Omental fat pad (tissue), 4 donors: ENCODE data around the gene LATS1. TPM values are rescaled to one million over a fixed set of nuclear protein-coding genes. Genes with fewer than 3 reads are reported as not detected.

Source experiments
- ATAC-seq: fragments of 150-250 bp; one replicate; pipeline ENCODE4 v1.9.1; 2016; ENCODE audit warnings: mild to moderate bottlenecking, moderate library complexity; ENCODE audit not compliant: low FRiP score
- DNase-seq: peaks from one replicate; pipeline ENCODE4 v3.0.0-alpha.2; 2019; ENCODE audit warnings: low spot score
- total RNA-seq, 4 donors: library from RNA; depleted of rRNA; stranded (reverse); fragments of >200 nt; gene quantifications; one replicate each; pipeline ENCODE4 v1.1.0, GENCODE V29; 2016
- TF ChIP-seq, protein P1 (sequence below), 3 donors: fragments of 450-650 bp; IDR thresholded peaks; one replicate each; pipeline ENCODE4 v1.5.1; 2016 to 2017; ENCODE audit warnings: antibody characterized with exemption in 3 of 3, mild to moderate bottlenecking in 3 of 3, moderate library complexity in 2 of 3

Gene LATS1
- total RNA-seq, 4 donors from 2014 or later = 18.8 to 39.2 (median 26.3) TPM

DNA sequence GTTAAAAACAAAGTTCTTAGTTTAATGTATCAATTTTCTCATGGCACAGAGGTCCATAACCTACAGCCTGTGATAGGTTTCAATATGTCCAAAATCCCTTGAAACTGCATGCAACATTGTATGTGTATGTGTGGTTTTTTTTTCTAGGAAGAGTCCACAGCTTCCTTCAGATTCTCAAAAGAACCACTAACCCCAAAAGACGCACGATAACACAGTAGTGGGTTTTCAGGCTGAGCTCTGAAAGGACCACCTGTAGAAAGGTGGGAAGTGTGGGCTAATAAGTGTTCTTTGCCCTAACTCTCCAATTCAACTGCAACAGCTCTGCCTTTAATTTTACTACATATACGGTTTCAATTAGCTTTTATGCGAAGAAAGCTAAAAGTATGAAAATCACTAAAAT is 57.9 kb downstream of the LATS1 start:
- ATAC-seq (no peak), DNase-seq (no peak)
- TF ChIP-seq, protein P1, sequence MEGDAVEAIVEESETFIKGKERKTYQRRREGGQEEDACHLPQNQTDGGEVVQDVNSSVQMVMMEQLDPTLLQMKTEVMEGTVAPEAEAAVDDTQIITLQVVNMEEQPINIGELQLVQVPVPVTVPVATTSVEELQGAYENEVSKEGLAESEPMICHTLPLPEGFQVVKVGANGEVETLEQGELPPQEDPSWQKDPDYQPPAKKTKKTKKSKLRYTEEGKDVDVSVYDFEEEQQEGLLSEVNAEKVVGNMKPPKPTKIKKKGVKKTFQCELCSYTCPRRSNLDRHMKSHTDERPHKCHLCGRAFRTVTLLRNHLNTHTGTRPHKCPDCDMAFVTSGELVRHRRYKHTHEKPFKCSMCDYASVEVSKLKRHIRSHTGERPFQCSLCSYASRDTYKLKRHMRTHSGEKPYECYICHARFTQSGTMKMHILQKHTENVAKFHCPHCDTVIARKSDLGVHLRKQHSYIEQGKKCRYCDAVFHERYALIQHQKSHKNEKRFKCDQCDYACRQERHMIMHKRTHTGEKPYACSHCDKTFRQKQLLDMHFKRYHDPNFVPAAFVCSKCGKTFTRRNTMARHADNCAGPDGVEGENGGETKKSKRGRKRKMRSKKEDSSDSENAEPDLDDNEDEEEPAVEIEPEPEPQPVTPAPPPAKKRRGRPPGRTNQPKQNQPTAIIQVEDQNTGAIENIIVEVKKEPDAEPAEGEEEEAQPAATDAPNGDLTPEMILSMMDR (IDR thresholded peaks at IDR 0.05) = no peak

DNA sequence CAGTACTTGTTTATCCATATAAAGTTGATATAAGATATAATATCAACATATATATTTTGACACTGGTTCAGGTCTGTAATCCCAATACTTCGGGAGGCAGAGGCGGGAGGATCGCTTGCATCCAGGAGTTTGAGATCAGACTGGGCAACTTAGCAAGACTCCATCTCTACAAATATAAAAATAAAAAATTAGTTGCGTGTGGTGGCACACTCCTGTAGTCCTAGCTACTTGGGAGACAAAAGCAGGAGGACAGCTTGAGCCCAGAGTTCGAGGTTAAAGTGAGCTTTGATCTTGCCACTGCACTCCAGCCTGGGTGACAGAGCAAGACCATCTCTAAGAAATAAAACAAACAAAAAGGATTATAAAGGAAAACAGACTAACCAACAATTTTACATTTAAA is 60.5 kb downstream of the LATS1 start:
- TF ChIP-seq, protein P1 (IDR thresholded peaks at IDR 0.05) = no peak
- ATAC-seq (no peak), DNase-seq (no peak)

DNA sequence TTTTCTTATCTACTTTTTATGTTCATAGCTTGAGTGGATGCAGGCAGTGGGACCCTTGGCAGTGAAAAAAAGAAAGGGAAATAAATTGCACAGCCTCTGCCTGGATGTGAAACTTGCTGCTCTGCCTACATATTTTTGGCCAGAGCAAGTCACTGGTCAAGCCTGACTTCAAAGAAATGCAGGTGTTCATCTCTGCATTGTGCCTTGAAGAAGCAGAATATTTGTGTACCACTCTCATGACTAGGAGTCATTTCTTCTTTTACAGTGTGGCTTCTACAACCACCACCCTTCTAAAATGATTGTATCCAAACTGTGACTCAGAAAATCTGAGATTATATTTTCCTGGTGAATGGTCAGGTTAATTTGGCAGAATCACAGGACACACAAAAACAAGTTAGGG is 66.8 kb downstream of the LATS1 start:
- TF ChIP-seq, protein P1 (IDR thresholded peaks at IDR 0.05) = no peak
- ATAC-seq = no peak

DNA sequence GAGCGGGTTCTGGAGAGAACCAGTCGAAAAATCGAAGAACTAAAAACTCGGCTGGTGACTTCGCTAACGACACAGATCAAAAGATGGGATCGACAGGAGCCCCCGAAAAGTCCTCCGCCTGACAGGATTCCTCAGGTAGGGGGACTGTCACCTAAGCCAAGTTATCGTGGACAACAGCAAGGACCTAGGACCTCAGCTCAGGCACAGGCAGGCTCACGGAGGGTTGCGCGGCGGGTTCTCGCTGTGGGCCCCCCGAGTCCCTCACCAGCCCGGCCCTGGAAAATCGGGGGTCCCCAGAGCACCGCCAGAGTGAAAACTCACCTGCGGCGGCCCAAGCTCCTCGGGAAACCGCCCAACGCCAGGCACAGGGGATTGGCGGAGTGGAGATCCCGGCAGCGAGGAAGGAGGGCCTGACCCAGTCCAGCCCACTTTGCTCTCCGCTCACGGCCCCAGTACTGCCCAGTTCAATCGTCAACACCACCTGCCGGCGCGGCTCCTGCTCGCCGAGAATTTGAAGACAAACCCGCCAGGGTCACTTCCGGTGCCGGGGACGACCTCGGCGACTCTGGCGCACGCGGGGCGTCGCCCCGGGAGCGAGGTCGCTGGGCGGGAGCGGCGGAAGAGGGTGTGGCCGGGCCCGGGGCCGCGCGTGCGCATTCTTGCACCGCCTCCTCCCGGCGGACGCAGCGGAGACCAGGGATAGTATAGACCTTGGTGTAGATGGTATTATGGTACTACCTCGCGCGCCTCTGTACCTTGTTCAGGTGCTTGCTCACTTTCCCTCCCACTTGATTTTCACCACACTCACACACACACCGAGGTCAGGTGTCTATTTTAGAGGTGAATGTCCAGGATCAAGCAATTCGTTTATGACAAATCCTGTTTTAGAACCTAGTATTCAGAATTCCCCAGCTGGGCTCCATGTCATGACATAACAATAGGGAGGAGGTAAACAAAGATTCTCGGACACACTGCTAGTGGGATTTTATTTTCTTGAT is 69.5 kb downstream of the LATS1 start, which contains the start of gene KATNA1:
Gene KATNA1 (minus strand): TSS at position 567 of the 998 bp plus-strand sequence. CDS start 10,167 bp downstream, outside the sequence.
- TF ChIP-seq, protein P1 (IDR thresholded peaks at IDR 0.05) = no peak
- ATAC-seq = peak; percentile 98
- peak; percentile 49 for DNase-seq

More for the DNA sequence above, 66.8 kb downstream of the LATS1 start:
- DNase-seq = no peak

DNA sequence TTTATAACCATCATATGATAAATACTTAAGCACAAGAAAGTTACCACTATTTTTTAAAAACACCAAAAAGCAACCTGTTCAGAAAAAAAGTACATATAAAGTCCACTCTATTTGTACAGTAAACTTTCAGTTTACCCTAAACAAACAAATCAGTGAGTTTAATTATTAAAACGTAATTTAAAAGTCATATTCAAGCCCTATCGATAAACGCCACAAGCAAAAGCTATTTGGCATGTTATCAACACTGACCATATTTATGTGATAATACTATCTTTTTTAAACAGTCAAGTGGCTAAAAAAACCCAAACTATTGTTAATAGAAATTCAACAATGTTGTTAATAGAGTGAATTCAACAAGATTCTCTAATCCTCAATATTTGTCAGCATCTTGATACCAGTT is 71.3 kb downstream of the LATS1 start:
- DNase-seq (no peak), ATAC-seq (no peak)
- TF ChIP-seq, protein P1 (IDR thresholded peaks at IDR 0.05) = no peak

DNA sequence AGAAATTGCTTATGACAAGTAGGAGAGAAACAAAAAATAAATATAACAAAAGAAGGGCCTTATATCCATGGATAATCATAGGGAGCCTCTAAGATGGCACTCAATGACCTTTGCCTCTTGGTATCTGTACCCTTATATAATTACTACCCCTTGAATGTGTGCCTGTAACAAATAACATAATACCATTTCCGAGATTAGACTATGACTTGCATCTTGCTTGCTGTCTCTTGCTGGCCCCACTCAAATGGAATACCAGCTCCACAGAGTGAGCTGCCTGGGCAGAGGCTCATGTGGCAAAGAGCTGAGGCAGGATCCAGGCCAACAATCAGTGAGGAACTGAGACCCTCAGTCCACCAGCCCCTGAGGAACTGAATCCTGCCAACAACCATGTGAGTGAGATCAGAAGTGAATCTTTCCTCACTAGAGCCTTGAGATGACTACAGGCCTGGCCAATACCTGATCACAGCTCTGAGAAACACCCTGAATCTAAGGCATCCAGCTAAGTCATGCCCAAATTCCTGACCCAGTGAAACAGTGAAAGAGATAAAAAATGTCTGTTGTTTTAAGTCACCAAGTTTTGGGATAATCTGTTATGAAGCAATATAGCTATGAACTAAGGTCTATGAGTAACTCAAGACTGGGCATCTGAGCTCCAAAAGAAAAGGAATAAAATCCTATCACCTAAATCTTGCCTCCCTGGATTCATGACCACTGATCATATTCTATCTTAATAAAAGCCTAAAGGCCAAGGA is 74.9 kb downstream of the LATS1 start:
- no peak for DNase-seq
- peak; percentile 28 for ATAC-seq
- TF ChIP-seq, protein P1 (IDR thresholded peaks at IDR 0.05) = no peak
